ENCODE data around the gene RNF13. TPM values are rescaled to one million over a fixed set of nuclear protein-coding genes. Genes with fewer than 3 reads are reported as not detected.

Gene RNF13
- total and polyA plus RNA-seq, 9 donors, result 49.4 to 89.4 (median 54.1) TPM

DNA sequence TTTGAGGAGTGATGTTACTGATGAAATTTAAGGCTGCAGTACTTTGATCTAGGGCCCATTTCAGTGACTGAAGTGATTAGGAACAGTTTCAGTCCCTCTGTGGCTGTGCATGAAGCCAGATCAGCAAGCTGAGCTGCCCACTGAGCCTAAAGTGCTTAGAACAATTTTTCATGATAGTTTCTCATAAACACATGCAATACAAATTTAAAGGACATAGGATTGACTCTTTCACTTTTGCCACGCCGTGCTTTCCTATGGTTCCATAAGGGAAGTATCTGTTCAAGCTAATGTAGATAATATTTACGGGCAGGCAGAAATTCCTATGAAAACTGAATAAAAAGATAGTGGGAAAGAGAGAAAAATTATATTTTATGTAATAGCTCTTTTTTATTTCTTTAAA lies 31.3 kb upstream of the RNF13 start:
- no peaks in the 10 kb centered on the region for H3K9me3 ChIP-seq
- no peak for DNase-seq
- no peak overlapping the region for H3K27ac ChIP-seq
- no peaks in the 10 kb centered on the region for H3K27me3 ChIP-seq
- H3K4me3 ChIP-seq, result no peak overlapping the region
- no peaks in the 10 kb centered on the region for H3K4me1 ChIP-seq (ENCODE audit: insufficient read depth)
- no peak for TF ChIP-seq EP300 (IDR thresholded peaks at IDR 0.05)
- no peak for TF ChIP-seq POLR2A (IDR thresholded peaks at IDR 0.05)
- TF ChIP-seq, protein P1, sequence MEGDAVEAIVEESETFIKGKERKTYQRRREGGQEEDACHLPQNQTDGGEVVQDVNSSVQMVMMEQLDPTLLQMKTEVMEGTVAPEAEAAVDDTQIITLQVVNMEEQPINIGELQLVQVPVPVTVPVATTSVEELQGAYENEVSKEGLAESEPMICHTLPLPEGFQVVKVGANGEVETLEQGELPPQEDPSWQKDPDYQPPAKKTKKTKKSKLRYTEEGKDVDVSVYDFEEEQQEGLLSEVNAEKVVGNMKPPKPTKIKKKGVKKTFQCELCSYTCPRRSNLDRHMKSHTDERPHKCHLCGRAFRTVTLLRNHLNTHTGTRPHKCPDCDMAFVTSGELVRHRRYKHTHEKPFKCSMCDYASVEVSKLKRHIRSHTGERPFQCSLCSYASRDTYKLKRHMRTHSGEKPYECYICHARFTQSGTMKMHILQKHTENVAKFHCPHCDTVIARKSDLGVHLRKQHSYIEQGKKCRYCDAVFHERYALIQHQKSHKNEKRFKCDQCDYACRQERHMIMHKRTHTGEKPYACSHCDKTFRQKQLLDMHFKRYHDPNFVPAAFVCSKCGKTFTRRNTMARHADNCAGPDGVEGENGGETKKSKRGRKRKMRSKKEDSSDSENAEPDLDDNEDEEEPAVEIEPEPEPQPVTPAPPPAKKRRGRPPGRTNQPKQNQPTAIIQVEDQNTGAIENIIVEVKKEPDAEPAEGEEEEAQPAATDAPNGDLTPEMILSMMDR (IDR thresholded peaks at IDR 0.05), result no peak
- intact Hi-C loops (cut with DNase I), result no loop called here
- H3K36me3 ChIP-seq, result no peaks in the 10 kb centered on the region
- WGBS, 3 donors, result 83 to 95% (median 84%) methylated on average over 3 of the region's 3 CpGs

DNA sequence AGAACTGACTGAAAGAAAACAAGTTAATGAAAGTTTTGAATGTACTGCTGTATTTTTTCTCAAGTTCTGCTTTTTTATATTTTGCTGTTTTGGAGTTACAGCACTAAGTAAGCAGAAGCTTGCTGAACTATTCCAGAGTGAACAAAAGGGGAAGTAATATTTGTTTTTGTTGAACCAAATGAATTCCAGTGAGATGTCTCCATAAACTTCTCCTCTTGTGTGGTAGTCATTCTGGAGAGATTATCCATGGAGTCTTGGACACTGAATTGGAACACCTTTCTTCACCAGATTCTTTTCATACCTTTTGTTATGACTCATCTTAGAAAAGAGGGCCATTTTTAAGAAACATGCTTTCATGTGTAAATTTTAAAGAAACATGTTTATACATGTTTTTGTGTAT lies 29.4 kb upstream of the RNF13 start:
- Histone ChIP-seq H3K27ac (no peak overlapping the region), H3K36me3 (no peaks in the 10 kb centered on the region), H3K9me3 (no peaks in the 10 kb centered on the region), H3K4me1 (ENCODE audit: insufficient read depth) (no peaks in the 10 kb centered on the region), H3K4me3 (no peak overlapping the region), H3K27me3 (no peaks in the 10 kb centered on the region)
- intact Hi-C loops (cut with DNase I), result no loop called here
- DNase-seq, result no peak
- TF ChIP-seq POLR2A (IDR thresholded peaks at IDR 0.05), result no peak
- no peak for TF ChIP-seq EP300 (IDR thresholded peaks at IDR 0.05)
- TF ChIP-seq, protein P1 (IDR thresholded peaks at IDR 0.05), result no peak

DNA sequence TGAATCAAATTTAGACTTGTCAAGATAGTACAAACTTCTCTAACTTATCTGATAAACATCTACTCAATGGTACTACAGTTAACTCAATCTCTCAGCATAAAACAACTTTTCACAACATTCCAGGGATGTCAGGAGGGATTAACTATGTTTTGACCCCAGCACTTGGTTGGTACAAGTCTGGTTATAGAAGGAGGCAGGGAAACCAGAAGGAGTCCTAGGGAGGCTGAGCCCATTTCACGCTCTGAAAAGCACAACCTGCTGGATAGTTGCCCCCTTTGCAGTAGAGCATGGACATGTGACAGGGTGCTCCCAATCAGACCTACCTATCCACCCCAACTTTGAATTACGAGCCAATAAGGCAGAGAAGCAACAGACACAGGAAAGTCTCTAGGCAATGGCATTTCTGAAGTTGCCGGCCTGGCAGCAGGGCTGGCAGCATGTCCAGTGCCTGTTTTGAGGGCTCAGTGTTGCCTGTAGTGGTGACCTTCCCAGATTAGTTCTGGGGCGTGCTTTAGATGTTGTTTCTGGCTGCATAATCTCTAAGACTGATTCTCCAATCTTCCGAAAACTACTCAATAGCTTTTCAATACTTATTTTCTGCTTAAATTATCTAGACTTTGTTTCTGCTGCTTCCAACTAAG lies 28.8 kb upstream of the RNF13 start:
- 91 to 96% (median 93%) methylated on average over 5 of the region's 5 CpGs for WGBS, 3 donors
- Histone ChIP-seq H3K27me3 (no peaks in the 10 kb centered on the region), H3K36me3 (no peaks in the 10 kb centered on the region), H3K27ac (no peak overlapping the region), H3K9me3 (no peaks in the 10 kb centered on the region), H3K4me3 (no peak overlapping the region), H3K4me1 (ENCODE audit: insufficient read depth) (no peaks in the 10 kb centered on the region)
- DNase-seq, result no peak
- intact Hi-C loops (cut with DNase I), result no loop called here
- TF ChIP-seq EP300 (IDR thresholded peaks at IDR 0.05) (no peak), POLR2A (IDR thresholded peaks at IDR 0.05) (no peak)
- TF ChIP-seq, protein P1 (IDR thresholded peaks at IDR 0.05), result no peak

- H3K4me3 ChIP-seq, result no peak overlapping the region
- H3K27me3 ChIP-seq, result no peaks in the 10 kb centered on the region
- intact Hi-C loops (cut with DNase I), result no loop called here
- 83 to 93% (median 83%) methylated on average over 2 of the region's 2 CpGs for WGBS, 3 donors
- H3K27ac ChIP-seq, result no peak overlapping the region
- H3K4me1 ChIP-seq (ENCODE audit: insufficient read depth), result no peaks in the 10 kb centered on the region
- no peaks in the 10 kb centered on the region for H3K36me3 ChIP-seq
- DNase-seq, result no peak
- H3K9me3 ChIP-seq, result no peaks in the 10 kb centered on the region
- TF ChIP-seq POLR2A (IDR thresholded peaks at IDR 0.05), result no peak
- TF ChIP-seq EP300 (IDR thresholded peaks at IDR 0.05), result no peak
- TF ChIP-seq, protein P1 (IDR thresholded peaks at IDR 0.05), result no peak
Observed at GRCh38 chr3:149790268-149790667, 22.7 kb upstream of the RNF13 start.
